ENCODE measurements around the gene ATP5PO.

- TF ChIP-seq CTBP1 (IDR thresholded peaks at IDR 0.05; ENCODE audit: borderline replicate concordance) (no peak), FOXM1 (IDR thresholded peaks at IDR 0.05; ENCODE audit: borderline replicate concordance) (no peak), ARNT (IDR thresholded peaks at IDR 0.05) (no peak)
Observed at GRCh38 chr21:33855190-33855589, 60.4 kb downstream of the ATP5PO start.

Measured in HEK293T (cell line).